Medulla oblongata (tissue), 1 donor: Measurements from ENCODE around the gene ROCK2.
A peak's percentile ranks its signal among the peaks of the same experiment; 100 is the strongest.
"Not testable (repeated sequence)": the region's sequence is repeated elsewhere in the genome, so short reads cannot be mapped to it uniquely, and the experiment has no call there.

ENCODE experiments used
- DNase-seq: peaks from one replicate; pipeline ENCODE4 v3.0.0-alpha.2; 2015; ENCODE audit errors: extremely low spot score

Gene ROCK2

DNA sequence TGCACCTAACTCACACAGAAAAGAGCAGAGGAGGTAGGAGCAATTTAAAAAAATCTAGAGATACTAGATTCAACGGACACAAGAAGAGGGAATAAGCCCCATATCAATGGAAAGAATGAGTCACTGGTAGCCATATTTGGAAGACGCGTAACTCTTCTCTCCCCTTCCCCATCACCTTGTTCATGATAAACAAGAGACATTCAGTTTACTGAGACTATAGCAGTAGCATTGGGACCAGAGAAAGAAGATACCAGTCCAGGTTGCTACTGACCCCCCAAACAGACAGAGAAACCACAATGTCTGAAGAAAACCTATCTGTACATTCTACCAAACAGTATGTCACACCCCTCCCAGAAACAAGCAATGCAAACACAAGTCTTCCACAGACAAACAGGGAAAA is 108.1 kb downstream of the ROCK2 start:
- DNase-seq, result no peak

DNA sequence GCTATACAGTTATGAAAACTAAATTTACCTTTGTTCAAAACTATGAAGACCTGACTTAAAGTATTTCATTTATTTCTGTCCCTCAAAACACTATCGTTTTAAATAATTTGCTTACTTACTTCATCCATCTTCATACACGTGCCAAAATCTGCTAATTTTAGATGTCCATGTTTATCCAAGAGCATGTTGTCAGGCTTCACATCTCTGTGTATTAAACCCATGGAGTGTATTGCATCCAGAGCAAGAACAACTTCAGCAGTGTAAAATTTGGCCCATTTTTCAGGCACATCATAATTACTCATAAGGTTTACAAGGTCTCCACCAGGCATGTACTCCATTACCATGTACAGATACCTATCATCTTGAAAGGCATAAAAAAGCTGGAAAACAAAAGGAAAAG is 108.9 kb downstream of the ROCK2 start:
- no peak for DNase-seq

DNA sequence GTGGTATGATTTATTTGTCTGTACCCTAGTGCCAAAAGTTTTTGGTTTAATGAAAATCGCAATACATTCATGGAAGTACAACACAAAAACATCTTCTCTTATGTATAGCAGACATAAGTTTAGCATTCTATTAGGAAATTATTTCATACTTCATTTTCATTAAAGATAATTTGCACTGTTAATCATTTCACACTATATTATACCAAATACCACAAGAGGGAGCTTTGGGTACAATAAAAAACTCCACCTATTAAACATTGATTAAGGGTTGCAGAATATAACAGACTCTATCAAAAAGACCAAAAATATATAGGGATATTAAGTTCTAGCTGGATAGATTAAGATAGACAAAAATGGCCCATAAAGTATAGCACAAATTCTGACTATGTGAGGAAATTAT is 110.1 kb downstream of the ROCK2 start:
- DNase-seq, result peak; percentile 31

GRCh38 chr2:11231193-11231592 is 113.2 kb downstream of the ROCK2 start:
- not testable (repeated sequence) for DNase-seq

DNA sequence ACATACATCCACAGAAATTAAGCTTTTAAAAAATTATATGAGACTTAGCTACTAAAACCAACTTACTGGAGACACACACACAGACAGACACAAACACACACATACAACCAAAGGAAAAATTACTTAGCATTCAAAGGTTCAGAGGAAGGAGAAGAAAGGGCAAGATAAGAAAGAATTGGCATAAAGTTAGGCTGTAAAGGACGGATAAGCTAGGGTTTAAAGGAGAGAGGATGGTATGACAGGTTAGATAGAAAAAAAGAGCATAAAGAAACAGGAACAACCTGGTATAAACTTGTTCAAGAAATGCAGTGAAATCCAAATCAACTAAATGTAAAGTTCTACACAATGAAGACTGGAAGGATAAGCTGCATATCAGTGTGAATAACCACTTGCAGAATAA is 115.7 kb downstream of the ROCK2 start:
- no peak for DNase-seq

- DNase-seq, result peak; percentile 4
Observed at GRCh38 chr2:11227595-11227994, 116.8 kb downstream of the ROCK2 start.

- DNase-seq, result no peak
Observed at GRCh38 chr2:11224887-11225286, 119.5 kb downstream of the ROCK2 start.

GRCh38 chr2:11222845-11223244 is 121.6 kb downstream of the ROCK2 start:
- no peak for DNase-seq

DNA sequence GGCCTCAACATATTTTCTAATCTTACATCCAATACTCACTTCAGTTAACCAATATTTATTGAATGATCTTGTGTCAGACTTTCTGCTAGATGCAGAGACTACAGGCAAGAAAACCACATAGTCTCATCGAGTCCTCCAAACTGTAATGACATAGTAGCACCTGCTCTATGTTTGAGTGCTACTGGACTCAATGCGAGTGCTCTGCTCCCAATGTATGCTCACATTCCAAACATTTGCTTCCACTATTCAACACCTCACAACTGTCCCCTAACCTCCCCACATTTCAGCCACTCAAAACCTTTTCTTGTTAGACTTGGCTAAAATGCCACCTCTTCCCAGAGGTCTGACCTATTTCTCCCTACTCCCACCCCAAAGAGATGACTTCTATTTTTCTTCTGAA is 124.0 kb downstream of the ROCK2 start:
- DNase-seq, result no peak

- DNase-seq, result no peak
Observed at GRCh38 chr2:11215407-11215806, 129.0 kb downstream of the ROCK2 start.

DNA sequence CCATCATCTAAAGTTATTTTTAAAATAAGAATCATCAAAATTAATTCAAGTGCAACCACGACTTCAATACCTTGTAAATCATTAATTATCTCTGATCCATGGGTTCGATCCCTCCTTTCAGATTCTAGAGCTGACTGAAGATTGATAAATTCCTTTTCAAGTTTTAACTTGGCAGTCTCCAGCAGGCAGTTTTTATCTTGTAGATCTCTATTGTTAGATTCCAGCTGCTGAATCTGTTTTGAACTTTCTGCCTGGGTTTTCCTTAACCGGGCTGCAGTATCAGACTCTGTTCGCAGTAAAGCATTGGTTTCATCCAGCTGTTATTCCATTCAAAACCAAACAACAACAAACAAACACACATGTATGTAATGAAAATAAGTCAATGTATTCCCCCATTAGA is 129.7 kb downstream of the ROCK2 start:
- no peak for DNase-seq

DNA sequence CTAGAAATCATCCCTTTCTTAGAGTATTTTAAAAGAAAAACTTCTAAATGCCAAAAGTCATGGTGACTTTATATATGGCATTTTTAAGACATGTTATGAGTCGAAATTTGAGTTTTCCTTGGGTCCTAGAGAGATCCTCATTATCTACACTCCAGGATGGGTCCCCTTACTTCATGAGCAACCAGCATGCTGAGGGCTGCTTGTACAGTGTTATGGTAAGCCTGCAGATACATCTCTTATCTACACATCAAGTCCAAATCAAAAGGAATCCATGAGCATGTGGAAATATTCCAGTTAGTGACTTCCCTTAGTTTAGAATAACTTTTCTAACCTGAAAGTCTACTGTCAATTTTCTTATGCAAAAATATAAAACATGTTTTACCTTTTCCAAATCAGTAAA is 130.5 kb downstream of the ROCK2 start:
- DNase-seq, result no peak

GRCh38 chr2:11213090-11213638 is 131.3 kb downstream of the ROCK2 start:
- DNase-seq, result no peak

- DNase-seq, result no peak
Observed at GRCh38 chr2:11212645-11213044, 131.8 kb downstream of the ROCK2 start.

DNA sequence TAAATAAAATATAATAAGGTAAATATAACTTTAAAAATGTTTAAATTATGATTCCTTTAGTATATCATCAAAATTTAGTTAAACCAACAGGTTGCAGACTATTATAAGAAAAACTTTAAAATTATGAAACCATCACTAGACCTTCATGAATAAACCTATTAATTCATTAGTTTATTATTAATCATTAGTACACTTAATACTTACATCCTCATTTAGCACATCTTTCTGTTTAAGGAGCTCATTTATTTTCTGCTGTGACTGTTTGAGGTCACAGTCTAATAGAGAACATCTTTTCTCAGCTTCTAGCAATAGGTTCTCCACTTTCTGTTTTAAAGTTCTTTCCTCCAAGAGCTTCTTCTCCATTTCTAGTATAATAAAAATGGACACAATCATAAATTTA is 136.4 kb downstream of the ROCK2 start:
- DNase-seq, result no peak

DNA sequence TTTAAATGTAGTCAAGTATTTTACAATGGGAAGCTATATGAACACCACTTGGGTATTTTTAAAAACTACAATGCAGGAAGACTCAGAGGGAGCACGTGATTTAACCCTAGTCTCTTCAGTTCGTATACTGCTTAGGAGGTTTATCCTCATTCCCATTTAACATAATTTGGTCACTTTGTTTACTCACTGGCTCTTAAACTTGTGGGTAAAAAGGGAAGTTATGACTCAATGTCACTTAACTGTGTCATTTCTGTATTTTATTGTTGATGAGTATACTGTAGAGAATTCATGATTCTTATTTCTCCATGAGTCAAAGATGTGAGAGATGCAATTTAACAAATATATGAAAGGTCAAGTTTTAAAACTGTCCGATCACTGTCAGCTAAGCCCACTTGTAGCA is 141.0 kb downstream of the ROCK2 start:
- DNase-seq, result no peak

DNA sequence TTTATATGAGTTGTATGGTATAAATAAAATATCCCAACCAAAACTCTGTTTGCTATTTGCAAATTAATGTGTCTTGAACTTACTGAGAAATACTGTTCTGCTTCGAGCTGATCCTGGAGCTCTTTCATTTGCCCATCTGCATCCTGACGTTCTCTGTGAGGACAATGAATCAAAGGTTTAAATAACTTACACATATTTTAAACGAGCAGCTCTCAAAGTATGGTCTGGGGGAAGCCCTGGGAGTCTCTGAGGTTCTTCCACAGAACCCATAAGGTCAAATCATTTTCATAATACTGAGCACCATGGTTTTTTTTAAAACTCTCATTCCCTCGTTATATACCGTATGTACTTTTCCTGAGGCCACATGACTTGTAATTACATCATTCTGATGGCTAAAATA is 142.5 kb downstream of the ROCK2 start:
- no peak for DNase-seq

- DNase-seq, result no peak
Observed at GRCh38 chr2:11200651-11201050, 143.8 kb downstream of the ROCK2 start.

DNA sequence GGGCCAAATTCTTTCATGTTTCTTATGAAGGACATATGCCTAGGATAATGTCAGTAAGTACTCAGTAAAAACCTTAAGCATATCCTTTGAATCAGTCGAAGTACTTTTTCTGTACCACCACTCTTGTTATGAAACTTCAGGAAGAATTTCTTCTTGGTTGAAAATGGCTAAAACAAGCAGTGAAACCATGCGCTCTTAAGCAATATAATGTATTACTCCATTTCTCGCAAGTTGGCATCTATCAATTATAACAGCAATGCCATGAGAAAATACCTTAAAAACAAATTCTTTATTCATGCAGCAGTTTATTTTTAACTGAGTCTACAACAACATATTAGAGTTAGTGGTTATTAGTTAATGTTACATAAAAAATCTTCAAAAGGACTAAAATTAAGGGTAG is 148.2 kb downstream of the ROCK2 start:
- DNase-seq, result no peak

DNA sequence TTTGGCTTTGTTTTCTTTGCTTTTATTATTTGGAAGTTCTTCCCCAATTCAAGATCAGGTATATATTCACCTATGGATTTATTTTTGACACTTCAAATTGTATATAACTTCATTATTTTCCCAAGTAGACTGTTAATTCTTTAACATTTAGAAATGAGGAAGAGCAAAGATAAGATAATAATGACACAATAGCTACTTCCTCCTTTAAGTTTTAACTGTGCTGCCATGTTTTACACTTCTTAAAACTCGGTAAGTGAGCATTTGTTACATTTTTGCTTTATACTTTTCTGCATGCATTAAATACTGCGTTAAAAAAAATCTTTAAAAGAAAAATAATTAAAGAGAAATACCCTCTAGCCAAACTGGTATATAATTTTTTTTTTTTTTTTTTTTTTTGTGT is 156.7 kb downstream of the ROCK2 start:
- no peak for DNase-seq

- DNase-seq, result no peak
Observed at GRCh38 chr2:11187083-11187619, 157.3 kb downstream of the ROCK2 start.

GRCh38 chr2:11186145-11186544 is 158.3 kb downstream of the ROCK2 start:
- no peak for DNase-seq

- no peak for DNase-seq
Observed at GRCh38 chr2:11182951-11183350, 161.5 kb downstream of the ROCK2 start.

DNA sequence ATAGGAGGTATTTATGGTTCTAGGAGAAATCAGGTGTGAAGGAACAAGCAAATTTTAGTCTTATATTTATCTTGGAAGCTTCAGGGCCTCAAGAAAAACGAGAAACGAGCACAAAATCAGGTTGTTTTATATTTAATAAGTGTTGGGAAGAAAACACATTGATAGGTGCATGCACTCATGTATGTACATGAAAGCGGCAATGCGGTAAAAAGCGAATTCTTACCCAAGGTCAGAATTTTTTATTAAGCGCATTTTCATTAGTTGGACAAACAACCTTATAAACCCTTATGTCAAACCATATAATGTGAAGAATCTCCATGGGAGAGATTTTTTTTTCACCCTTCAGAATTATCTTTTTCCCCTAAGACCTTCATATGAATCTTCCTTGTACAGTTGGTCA is 163.8 kb downstream of the ROCK2 start:
- DNase-seq, result no peak
